ENCODE results near the gene TAS2R1.

The TAS2R1 gene

GRCh38 chr5:9587135-9587534 is 43.0 kb downstream of the TAS2R1 start:
- DNase-seq (ENCODE audit: low read depth), result no peak

- no peak for DNase-seq (ENCODE audit: low read depth)
Measured at GRCh38 chr5:9582406-9582805, 47.7 kb downstream of the TAS2R1 start.
